GM18907 (cell line): Measurements from ENCODE around the gene PREB.

Source experiments
- ATAC-seq: cut with Tn5 transposase; IDR thresholded peaks from one replicate; pipeline ENCODE4 v1.9.1; 2021; ENCODE audit warnings: mild to moderate bottlenecking, moderate library complexity; ENCODE audit not compliant: unreplicated experiment

Gene PREB

GRCh38 chr2:27099334-27099955 lies 35.0 kb downstream of the PREB start:
- no peak for ATAC-seq

GRCh38 chr2:27097341-27097740 lies 37.1 kb downstream of the PREB start:
- ATAC-seq, result no peak

GRCh38 chr2:27096748-27097297 lies 37.6 kb downstream of the PREB start:
- no peak for ATAC-seq

GRCh38 chr2:27095745-27096651 lies 38.4 kb downstream of the PREB start:
- ATAC-seq, result no peak

- ATAC-seq, result no peak
Measured at GRCh38 chr2:27095427-27095744, 39.0 kb downstream of the PREB start.

GRCh38 chr2:27094353-27094984 lies 40.0 kb downstream of the PREB start:
- no peak for ATAC-seq

GRCh38 chr2:27093430-27094352 lies 40.7 kb downstream of the PREB start:
- no peak for ATAC-seq

GRCh38 chr2:27092696-27093429 lies 41.6 kb downstream of the PREB start:
- no peak for ATAC-seq

GRCh38 chr2:27091746-27092695 lies 42.4 kb downstream of the PREB start:
- no peak for ATAC-seq

GRCh38 chr2:27089111-27089954 lies 45.1 kb downstream of the PREB start:
- ATAC-seq, result no peak

- ATAC-seq, result no peak
Measured at GRCh38 chr2:27088634-27089033, 45.8 kb downstream of the PREB start.

- ATAC-seq, result no peak
Measured at GRCh38 chr2:27087823-27088410, 46.5 kb downstream of the PREB start.

- peak; percentile 24 for ATAC-seq
Measured at GRCh38 chr2:27086724-27087593, 47.5 kb downstream of the PREB start, which contains the start of gene KHK. Gene KHK (plus strand): TSS chr2:27086772. CDS start chr2:27087260, 488 bp downstream.

GRCh38 chr2:27086090-27086723 lies 48.2 kb downstream of the PREB start:
- peak; percentile 78 for ATAC-seq

- ATAC-seq, result peak; percentile 7
Measured at GRCh38 chr2:27085673-27086089, 48.8 kb downstream of the PREB start.
